HT1080 (cell line): ENCODE measurements around the gene TANGO2. TPM values are rescaled to one million over a fixed set of nuclear protein-coding genes. Genes with fewer than 3 reads are reported as not detected.
A peak's percentile ranks its signal among the peaks of the same experiment; 100 is the strongest.

Source experiments
- DNase-seq: peaks from one replicate; pipeline ENCODE4 v3.0.0-alpha.2; 2015; ENCODE audit warnings: low read depth
- total RNA-seq: library from RNA; depleted of rRNA; stranded (reverse); fragments of >200 nt; shearing (Covaris generic); gene quantifications from 2 replicates; pipeline ENCODE4 v1.2.3, GENCODE V29; 2014

The TANGO2 gene
- total RNA-seq, 1 experiment from 2014 or later: 18.8 TPM

GRCh38 chr22:20011123-20011992 is 9.6 kb upstream of the TANGO2 start:
- no peak for DNase-seq

- DNase-seq: no peak
Observed at GRCh38 chr22:20011993-20012740, 8.7 kb upstream of the TANGO2 start.

- no peak for DNase-seq
Observed at GRCh38 chr22:20012741-20013331, 8.1 kb upstream of the TANGO2 start.

- peak; percentile 57 for DNase-seq
Observed at GRCh38 chr22:20013382-20013871, 7.5 kb upstream of the TANGO2 start.

- no peak for DNase-seq
Observed at GRCh38 chr22:20014526-20015186, 6.3 kb upstream of the TANGO2 start.

GRCh38 chr22:20015187-20015625 is 5.7 kb upstream of the TANGO2 start:
- no peak for DNase-seq

GRCh38 chr22:20015971-20016733 is 4.8 kb upstream of the TANGO2 start:
- DNase-seq: peak; percentile 13

GRCh38 chr22:20016734-20017621 is 3.9 kb upstream of the TANGO2 start, which contains the start of gene ARVCF:
TSS of gene ARVCF (minus strand) at chr22:20016823. CDS start at chr22:19990794, 26,029 bp downstream.
- DNase-seq: peak; percentile 76

GRCh38 chr22:20017622-20017958 is 3.3 kb upstream of the TANGO2 start:
- DNase-seq: no peak

GRCh38 chr22:20018001-20018400 is 2.9 kb upstream of the TANGO2 start:
- no peak for DNase-seq

- no peak for DNase-seq
Observed at GRCh38 chr22:20019661-20020532, 1.0 kb upstream of the TANGO2 start.

GRCh38 chr22:20021196-20022181 is 579 bp downstream of the TANGO2 start:
- DNase-seq: peak; percentile 16

GRCh38 chr22:20022231-20022977 is 1.5 kb downstream of the TANGO2 start:
- no peak for DNase-seq

- DNase-seq: no peak
Observed at GRCh38 chr22:20022978-20023613, 2.2 kb downstream of the TANGO2 start.

GRCh38 chr22:20024225-20024624 is 3.3 kb downstream of the TANGO2 start:
- no peak for DNase-seq
